Vagina (tissue), 2 donors: ENCODE results near the gene STK16. TPM values are rescaled to one million over a fixed set of nuclear protein-coding genes. Genes with fewer than 3 reads are reported as not detected.

Experiments
- DNase-seq, 2 donors: peaks; one replicate each; pipeline ENCODE4 v3.0.0-alpha.2; 2017; ENCODE audit errors: extremely low spot score in 2 of 2
- H3K27ac ChIP-seq: fragments of 200-600 bp; sonication (generic); one replicate; pipeline ENCODE4 v1.5.1; 2019
- H3K27me3 ChIP-seq: fragments of 200-600 bp; sonication (generic); one replicate; pipeline ENCODE4 v1.5.1; 2019
- H3K36me3 ChIP-seq, 2 donors: fragments of 200-600 bp; sonication (generic); one replicate each; pipeline ENCODE4 v1.5.1; 2017 to 2019
- H3K4me1 ChIP-seq: fragments of 200-600 bp; sonication (generic); one replicate; pipeline ENCODE4 v1.5.1; 2019
- H3K4me3 ChIP-seq, 2 donors: fragments of 200-600 bp; sonication (generic); 1 replicate in 1 of 2; 2 replicates in 1 of 2; pipeline ENCODE4 v1.5.1; 2016 to 2019
- H3K9me3 ChIP-seq: fragments of 200-600 bp; sonication (generic); one replicate; pipeline ENCODE4 v1.5.1; 2019
- POLR2A ChIP-seq, 2 donors: fragments of 450-650 bp; IDR thresholded peaks; one replicate each; pipeline ENCODE4 v1.6.1; 2017; ENCODE audit warnings: antibody characterized with exemption in 2 of 2, mild to moderate bottlenecking in 2 of 2, moderate library complexity in 2 of 2
- POLR2AphosphoS5 ChIP-seq, 2 donors: sonication (generic); formaldehyde crosslinking; IDR thresholded peaks; one replicate each; pipeline ENCODE4 v1.9.0; 2017; ENCODE audit warnings: antibody characterized with exemption in 2 of 2, mild to moderate bottlenecking in 2 of 2, low read depth in 1 of 2; ENCODE audit not compliant: insufficient read depth in 1 of 2
- intact Hi-C: fragments of 100-400 bp; cut with DNase I; formaldehyde crosslinking; loops from one replicate; pipeline ENCODE4 v1.15.1; 2023
- total RNA-seq: library from RNA; depleted of rRNA; stranded (reverse); fragments of >200 nt; gene quantifications from one replicate; pipeline ENCODE4 v1.2.3, GENCODE V29; 2016
- TF ChIP-seq, protein P1 (sequence below), 3 experiments: fragments of 450-650 bp in 2 of 3; fragments of 200-600 bp in 1 of 3; sonication (generic) in 1 of 3; IDR thresholded peaks; one replicate each; pipeline ENCODE4 v1.5.1; 2017 to 2019; ENCODE audit warnings: antibody characterized with exemption in 3 of 3, mild to moderate bottlenecking in 2 of 3, moderate library complexity in 2 of 3

The STK16 gene
- total RNA-seq, 1 donor from 2014 or later, result 12.8 TPM

DNA sequence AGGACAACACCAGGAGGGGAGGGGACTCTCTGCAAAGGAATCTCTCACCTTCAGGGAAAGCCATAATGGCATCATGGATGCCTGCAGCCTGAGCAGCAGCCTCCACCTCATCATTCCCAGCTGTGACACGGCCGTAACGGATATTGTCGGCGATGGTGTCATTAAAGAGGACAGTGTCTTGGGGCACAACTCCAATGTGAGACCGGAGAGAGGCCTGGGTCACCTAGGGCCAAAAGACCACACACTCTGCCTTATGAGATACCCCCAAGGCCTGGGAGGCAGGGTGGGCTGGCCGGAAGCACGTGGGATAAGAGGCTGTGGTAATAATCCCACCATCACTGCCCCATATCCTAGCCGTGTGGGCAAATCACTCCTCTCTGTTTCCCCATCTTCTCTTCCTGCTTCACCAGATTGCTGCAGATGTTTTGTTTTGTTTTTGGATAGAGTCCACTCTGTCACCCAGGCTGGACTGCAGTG, 34.4 kb upstream of the STK16 start:
- H3K4me1 ChIP-seq, result peaks cover 24% of the 10 kb centered on the region
- no peaks in the 10 kb centered on the region for H3K9me3 ChIP-seq
- intact Hi-C loops, result no loop called here
- H3K27me3 ChIP-seq, result no peaks in the 10 kb centered on the region
- DNase-seq, result peak in 1 of 2 donors; percentile 72
- H3K36me3 ChIP-seq, result peaks cover 0 to 50% of the 10 kb centered on the region in 2 donors
- TF ChIP-seq POLR2A (IDR thresholded peaks at IDR 0.05), result no peak
- no peak overlapping the region for H3K27ac ChIP-seq
- H3K4me3 ChIP-seq, result no peak overlapping the region

DNA sequence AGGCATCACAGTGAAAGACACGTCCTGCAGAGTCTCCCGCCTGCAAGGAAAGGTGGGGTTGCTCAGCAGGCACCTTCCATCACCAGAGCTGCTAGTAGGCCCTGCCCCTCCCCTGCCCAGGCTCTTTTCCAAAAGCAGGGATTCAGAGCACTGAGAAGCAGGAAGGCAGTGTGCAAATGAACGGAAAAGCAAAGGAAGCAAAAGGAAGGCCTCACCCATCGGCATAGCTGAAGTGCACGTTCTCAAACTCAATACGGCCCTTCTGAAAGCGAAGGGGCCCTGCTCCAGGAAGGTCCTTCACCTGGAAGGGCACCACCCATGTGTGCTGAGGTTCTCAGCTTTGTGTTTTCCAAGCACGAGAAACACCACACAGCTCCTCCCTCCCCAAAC, 32.3 kb upstream of the STK16 start:
- H3K27me3 ChIP-seq, result no peaks in the 10 kb centered on the region
- H3K9me3 ChIP-seq, result no peaks in the 10 kb centered on the region
- intact Hi-C loops, result no loop called here
- TF ChIP-seq, protein P1, sequence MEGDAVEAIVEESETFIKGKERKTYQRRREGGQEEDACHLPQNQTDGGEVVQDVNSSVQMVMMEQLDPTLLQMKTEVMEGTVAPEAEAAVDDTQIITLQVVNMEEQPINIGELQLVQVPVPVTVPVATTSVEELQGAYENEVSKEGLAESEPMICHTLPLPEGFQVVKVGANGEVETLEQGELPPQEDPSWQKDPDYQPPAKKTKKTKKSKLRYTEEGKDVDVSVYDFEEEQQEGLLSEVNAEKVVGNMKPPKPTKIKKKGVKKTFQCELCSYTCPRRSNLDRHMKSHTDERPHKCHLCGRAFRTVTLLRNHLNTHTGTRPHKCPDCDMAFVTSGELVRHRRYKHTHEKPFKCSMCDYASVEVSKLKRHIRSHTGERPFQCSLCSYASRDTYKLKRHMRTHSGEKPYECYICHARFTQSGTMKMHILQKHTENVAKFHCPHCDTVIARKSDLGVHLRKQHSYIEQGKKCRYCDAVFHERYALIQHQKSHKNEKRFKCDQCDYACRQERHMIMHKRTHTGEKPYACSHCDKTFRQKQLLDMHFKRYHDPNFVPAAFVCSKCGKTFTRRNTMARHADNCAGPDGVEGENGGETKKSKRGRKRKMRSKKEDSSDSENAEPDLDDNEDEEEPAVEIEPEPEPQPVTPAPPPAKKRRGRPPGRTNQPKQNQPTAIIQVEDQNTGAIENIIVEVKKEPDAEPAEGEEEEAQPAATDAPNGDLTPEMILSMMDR (IDR thresholded peaks at IDR 0.05), result no peak
- TF ChIP-seq POLR2AphosphoS5 (IDR thresholded peaks at IDR 0.05; ENCODE audit: insufficient read depth in 1 of 2, low read depth in 1 of 2), result no peak
- no peak for TF ChIP-seq POLR2A (IDR thresholded peaks at IDR 0.05)
- peaks cover 0 to 54% of the 10 kb centered on the region in 2 donors for H3K36me3 ChIP-seq
- peak in 1 of 2 donors; percentile 72 for DNase-seq
- peaks cover 31% of the 10 kb centered on the region for H3K4me1 ChIP-seq
- no peak overlapping the region for H3K27ac ChIP-seq
- no peak overlapping the region for H3K4me3 ChIP-seq

DNA sequence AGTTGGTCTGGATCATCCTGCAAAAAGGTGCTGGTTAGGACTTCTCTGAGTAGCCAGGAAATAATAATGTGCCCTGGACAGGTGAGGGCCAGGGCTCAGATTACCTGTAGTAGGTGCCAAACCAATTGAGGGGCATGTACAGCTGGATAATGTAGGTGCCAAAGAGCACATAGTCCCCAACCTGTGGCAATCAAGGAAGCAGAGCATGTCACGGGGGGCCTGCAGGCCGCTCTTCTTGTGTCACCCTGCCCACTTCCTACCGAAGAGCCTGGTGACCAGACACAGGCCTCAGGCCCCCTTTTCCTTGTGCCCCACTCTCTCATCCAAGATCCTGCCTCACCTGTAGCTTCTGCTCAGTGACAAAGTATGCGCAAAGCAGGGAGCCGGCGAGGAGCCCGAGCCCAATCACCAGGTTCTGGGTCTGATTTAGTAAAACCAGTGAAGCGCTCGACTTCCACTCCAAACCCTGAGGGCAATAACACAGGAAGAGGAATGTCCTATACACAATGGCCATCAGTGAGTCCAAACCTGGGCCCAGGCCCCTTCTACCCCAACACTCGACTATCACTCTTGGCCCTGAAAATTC, 31.7 kb upstream of the STK16 start:
- H3K9me3 ChIP-seq, result no peaks in the 10 kb centered on the region
- peaks cover 28% of the 10 kb centered on the region for H3K4me1 ChIP-seq
- intact Hi-C loops, result no loop called here
- TF ChIP-seq POLR2AphosphoS5 (IDR thresholded peaks at IDR 0.05; ENCODE audit: insufficient read depth in 1 of 2, low read depth in 1 of 2), result no peak
- TF ChIP-seq POLR2A (IDR thresholded peaks at IDR 0.05), result no peak
- TF ChIP-seq, protein P1 (IDR thresholded peaks at IDR 0.05), result no peak
- H3K27ac ChIP-seq, result no peak overlapping the region
- H3K27me3 ChIP-seq, result no peaks in the 10 kb centered on the region
- H3K4me3 ChIP-seq, result no peak overlapping the region
- no peak for DNase-seq
- peaks cover 0 to 54% of the 10 kb centered on the region in 2 donors for H3K36me3 ChIP-seq

DNA sequence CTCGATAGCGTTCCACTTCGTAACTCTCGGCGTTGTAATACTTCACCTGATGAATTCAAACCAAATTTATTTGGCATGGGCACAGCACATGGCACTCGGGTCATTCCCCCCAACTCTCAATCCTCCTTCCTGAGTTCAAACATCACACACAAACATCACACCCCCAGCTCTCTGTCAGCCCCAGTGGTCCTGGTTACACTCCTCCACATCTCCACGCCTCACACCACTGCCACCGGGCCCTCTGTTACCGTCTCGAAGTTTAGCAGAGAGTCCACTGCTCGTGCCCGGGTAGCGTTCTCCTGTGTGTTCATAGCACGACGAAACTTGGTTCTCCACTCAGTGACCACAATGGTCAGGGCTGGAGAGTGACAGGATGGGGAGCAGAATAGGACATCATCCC, 31.1 kb upstream of the STK16 start:
- peaks cover 30% of the 10 kb centered on the region for H3K4me1 ChIP-seq
- H3K9me3 ChIP-seq, result no peaks in the 10 kb centered on the region
- H3K27ac ChIP-seq, result no peak overlapping the region
- TF ChIP-seq POLR2AphosphoS5 (IDR thresholded peaks at IDR 0.05; ENCODE audit: insufficient read depth in 1 of 2, low read depth in 1 of 2) (no peak), POLR2A (IDR thresholded peaks at IDR 0.05) (no peak)
- TF ChIP-seq, protein P1 (IDR thresholded peaks at IDR 0.05), result no peak
- H3K4me3 ChIP-seq, result no peak overlapping the region
- no peak for DNase-seq
- H3K27me3 ChIP-seq, result no peaks in the 10 kb centered on the region
- peaks cover 0 to 50% of the 10 kb centered on the region in 2 donors for H3K36me3 ChIP-seq
- intact Hi-C loops, result no loop called here

DNA sequence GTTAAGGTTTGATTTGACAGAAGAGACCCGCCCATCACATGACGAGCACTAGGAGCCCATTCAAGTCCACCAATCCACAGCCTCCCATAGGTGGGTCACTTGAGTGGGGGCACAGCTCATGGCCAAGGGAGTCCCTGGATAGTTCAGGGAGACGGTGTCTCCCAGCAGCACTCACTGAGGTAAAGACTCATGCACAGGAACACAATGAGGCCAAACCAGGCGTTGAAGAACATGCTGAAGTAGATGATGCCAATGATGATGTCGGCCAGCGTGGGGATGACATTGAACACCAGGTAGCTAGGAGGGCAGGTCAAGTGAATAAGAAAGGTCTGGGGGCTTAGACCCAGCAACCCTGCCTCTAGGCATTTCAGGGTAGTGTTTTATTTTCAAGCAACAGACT, 30.5 kb upstream of the STK16 start:
- no peak for DNase-seq
- no peaks in the 10 kb centered on the region for H3K9me3 ChIP-seq
- no peak overlapping the region for H3K4me3 ChIP-seq
- H3K27me3 ChIP-seq, result no peaks in the 10 kb centered on the region
- intact Hi-C loops, result no loop called here
- TF ChIP-seq POLR2AphosphoS5 (IDR thresholded peaks at IDR 0.05; ENCODE audit: insufficient read depth in 1 of 2, low read depth in 1 of 2) (no peak), POLR2A (IDR thresholded peaks at IDR 0.05) (no peak)
- TF ChIP-seq, protein P1 (IDR thresholded peaks at IDR 0.05), result no peak
- no peak overlapping the region for H3K27ac ChIP-seq
- peaks cover 0 to 47% of the 10 kb centered on the region in 2 donors for H3K36me3 ChIP-seq
- H3K4me1 ChIP-seq, result peaks cover 36% of the 10 kb centered on the region
